ENCODE measurements around the gene C19orf12. TPM values are rescaled to one million over a fixed set of nuclear protein-coding genes. Genes with fewer than 3 reads are reported as not detected.
A peak's percentile ranks its signal among the peaks of the same experiment; 100 is the strongest.

C19orf12 gene
- total RNA-seq, 2 experiments from 2014 or later, result 30.9 to 32.3 TPM

GRCh38 chr19:29694669-29695627 lies 20.1 kb downstream of the C19orf12 start:
- DNase-seq, result peak; percentile 82
- H3K9me3 Mint-ChIP-seq, result peaks cover 4% of the 10 kb centered on the region
- H3K4me3 Mint-ChIP-seq, result no peak overlapping the region
- peaks cover 13% of the 10 kb centered on the region for H3K4me1 Mint-ChIP-seq
- peaks cover 5% of the 10 kb centered on the region for H3K36me3 Mint-ChIP-seq
- H3K27ac Mint-ChIP-seq, result peak overlapping the region; percentile 51
- no peaks in the 10 kb centered on the region for H3K27me3 Mint-ChIP-seq

- Mint-ChIP-seq H3K9me3 (peaks cover 8% of the 10 kb centered on the region), H3K4me1 (peaks cover 13% of the 10 kb centered on the region), H3K27ac (no peak overlapping the region), H3K27me3 (no peaks in the 10 kb centered on the region), H3K4me3 (no peak overlapping the region), H3K36me3 (peaks cover 9% of the 10 kb centered on the region)
- no peak for DNase-seq
These were observed 20.9 kb downstream of the C19orf12 start for GRCh38 chr19:29694161-29694560.

- Mint-ChIP-seq H3K4me1 (peaks cover 32% of the 10 kb centered on the region), H3K36me3 (peaks cover 9% of the 10 kb centered on the region), H3K27ac (peak overlapping the region; percentile 59)
These were observed 24.2 kb downstream of the C19orf12 start for GRCh38 chr19:29690842-29691241.

GRCh38 chr19:29687897-29688728 lies 26.9 kb downstream of the C19orf12 start:
- DNase-seq, result no peak
- H3K9me3 Mint-ChIP-seq, result peaks cover 4% of the 10 kb centered on the region
- peaks cover 28% of the 10 kb centered on the region for H3K4me1 Mint-ChIP-seq
- H3K36me3 Mint-ChIP-seq, result peaks cover 6% of the 10 kb centered on the region
- peak overlapping the region; percentile 23 for H3K27ac Mint-ChIP-seq
- H3K27me3 Mint-ChIP-seq, result no peaks in the 10 kb centered on the region
- no peak overlapping the region for H3K4me3 Mint-ChIP-seq

More at GRCh38 chr19:29690842-29691241, 24.2 kb downstream of the C19orf12 start:
- H3K27me3 Mint-ChIP-seq, result no peaks in the 10 kb centered on the region
- peaks cover 4% of the 10 kb centered on the region for H3K9me3 Mint-ChIP-seq
- H3K4me3 Mint-ChIP-seq, result no peak overlapping the region
- DNase-seq, result peak; percentile 49

GRCh38 chr19:29687244-29687896 lies 27.7 kb downstream of the C19orf12 start:
- DNase-seq, result peak; percentile 59
- H3K27me3 Mint-ChIP-seq, result no peaks in the 10 kb centered on the region
- no peak overlapping the region for H3K4me3 Mint-ChIP-seq
- H3K4me1 Mint-ChIP-seq, result peaks cover 32% of the 10 kb centered on the region
- H3K9me3 Mint-ChIP-seq, result peaks cover 4% of the 10 kb centered on the region
- H3K36me3 Mint-ChIP-seq, result peaks cover 6% of the 10 kb centered on the region
- peak overlapping the region; percentile 66 for H3K27ac Mint-ChIP-seq

DNA sequence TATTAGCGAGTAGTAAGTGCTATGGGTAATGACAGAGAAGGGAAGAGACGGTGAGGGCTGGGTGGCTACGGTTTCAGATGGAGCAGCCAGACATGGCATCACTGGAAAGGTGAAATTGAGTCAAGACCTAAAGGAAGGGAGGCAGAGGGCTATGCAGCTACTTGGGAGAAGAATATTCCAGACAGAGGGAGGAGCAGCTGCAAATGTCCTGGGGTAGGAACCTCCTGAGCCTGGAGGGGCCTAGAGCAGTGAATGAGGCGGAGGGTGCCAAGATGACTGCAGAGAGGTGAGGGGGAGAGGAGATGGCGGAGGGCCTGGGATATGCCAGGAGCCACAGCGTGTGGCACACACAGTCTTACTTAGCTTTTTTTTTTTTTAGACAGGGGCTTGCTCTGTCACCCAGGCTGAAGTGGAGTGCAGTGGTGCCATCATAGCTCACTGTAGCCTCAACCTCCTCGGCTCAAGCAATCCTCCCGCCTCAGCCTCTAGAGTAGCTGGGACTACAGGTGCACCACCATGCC lies 28.7 kb downstream of the C19orf12 start:
- H3K9me3 Mint-ChIP-seq, result peaks cover 4% of the 10 kb centered on the region
- H3K27me3 Mint-ChIP-seq, result no peaks in the 10 kb centered on the region
- peaks cover 33% of the 10 kb centered on the region for H3K4me1 Mint-ChIP-seq
- no peak for DNase-seq
- H3K36me3 Mint-ChIP-seq, result peaks cover 6% of the 10 kb centered on the region
- H3K4me3 Mint-ChIP-seq, result no peak overlapping the region
- no peak overlapping the region for H3K27ac Mint-ChIP-seq

GRCh38 chr19:29685326-29685725 lies 29.7 kb downstream of the C19orf12 start:
- peaks cover 6% of the 10 kb centered on the region for H3K36me3 Mint-ChIP-seq
- peaks cover 4% of the 10 kb centered on the region for H3K9me3 Mint-ChIP-seq
- peaks cover 40% of the 10 kb centered on the region for H3K4me1 Mint-ChIP-seq
- no peak overlapping the region for H3K4me3 Mint-ChIP-seq
- no peak for DNase-seq
- H3K27ac Mint-ChIP-seq, result no peak overlapping the region
- no peaks in the 10 kb centered on the region for H3K27me3 Mint-ChIP-seq

DNA sequence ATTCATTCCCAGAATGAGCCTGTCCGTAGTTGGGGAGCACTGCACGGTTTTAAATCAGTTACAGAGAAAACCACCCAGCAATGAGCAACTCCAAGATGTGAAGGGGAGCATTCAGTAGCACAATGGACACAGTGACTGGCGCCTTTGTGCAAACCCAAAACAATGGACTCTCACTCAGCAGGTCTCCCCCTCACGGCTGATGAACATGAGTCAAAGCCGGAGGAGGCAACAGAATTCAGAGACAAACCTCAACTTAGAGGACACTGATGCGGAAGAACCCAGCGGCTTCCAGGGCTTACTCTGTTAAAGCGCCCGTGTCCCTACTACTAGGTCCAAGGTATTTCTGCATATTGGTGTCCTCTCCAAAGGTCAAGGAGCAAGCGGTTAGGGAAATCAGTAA lies 32.1 kb downstream of the C19orf12 start:
- Mint-ChIP-seq H3K27me3 (no peaks in the 10 kb centered on the region), H3K9me3 (no peaks in the 10 kb centered on the region), H3K4me1 (peaks cover 41% of the 10 kb centered on the region), H3K36me3 (peaks cover under 1% of the 10 kb centered on the region), H3K4me3 (no peak overlapping the region), H3K27ac (no peak overlapping the region)
- DNase-seq, result no peak

GRCh38 chr19:29682236-29682895 lies 32.7 kb downstream of the C19orf12 start:
- H3K27ac Mint-ChIP-seq, result no peak overlapping the region
- H3K36me3 Mint-ChIP-seq, result no peaks in the 10 kb centered on the region
- peaks cover 35% of the 10 kb centered on the region for H3K4me1 Mint-ChIP-seq

GRCh38 chr19:29681422-29682235 lies 33.4 kb downstream of the C19orf12 start:
- no peak for DNase-seq
- no peak overlapping the region for H3K4me3 Mint-ChIP-seq
- peak overlapping the region; percentile 88 for H3K27ac Mint-ChIP-seq
- peaks cover 36% of the 10 kb centered on the region for H3K4me1 Mint-ChIP-seq
- H3K9me3 Mint-ChIP-seq, result no peaks in the 10 kb centered on the region
- H3K27me3 Mint-ChIP-seq, result no peaks in the 10 kb centered on the region
- peaks cover 2% of the 10 kb centered on the region for H3K36me3 Mint-ChIP-seq

More at GRCh38 chr19:29682236-29682895, 32.7 kb downstream of the C19orf12 start:
- Mint-ChIP-seq H3K4me3 (no peak overlapping the region), H3K9me3 (no peaks in the 10 kb centered on the region), H3K27me3 (no peaks in the 10 kb centered on the region)
- DNase-seq, result no peak

DNA sequence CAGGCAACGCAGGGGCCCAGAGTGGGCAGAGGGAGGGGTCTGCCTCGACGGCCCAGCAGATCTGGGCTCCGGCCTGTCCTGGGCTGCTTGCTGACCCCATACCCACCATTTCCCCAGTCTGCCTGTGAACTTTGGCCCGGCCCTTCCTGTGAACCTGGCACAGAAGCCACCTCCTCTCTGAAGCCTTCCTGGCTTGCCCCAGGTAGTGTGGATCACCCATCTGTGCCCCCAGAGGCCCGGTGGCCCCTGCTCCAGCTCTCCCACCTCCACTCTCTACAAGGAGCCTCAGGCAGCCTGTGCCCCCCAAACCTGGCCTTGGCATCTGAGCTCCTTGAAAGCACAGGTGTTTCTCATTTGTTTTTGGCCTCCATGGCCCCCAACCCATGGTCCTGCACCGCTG lies 34.1 kb downstream of the C19orf12 start:
- H3K27ac Mint-ChIP-seq, result peak overlapping the region; percentile 88
- H3K27me3 Mint-ChIP-seq, result no peaks in the 10 kb centered on the region
- DNase-seq, result no peak
- peaks cover 8% of the 10 kb centered on the region for H3K36me3 Mint-ChIP-seq
- H3K4me1 Mint-ChIP-seq, result peaks cover 42% of the 10 kb centered on the region
- peak overlapping the region; percentile 63 for H3K4me3 Mint-ChIP-seq
- no peaks in the 10 kb centered on the region for H3K9me3 Mint-ChIP-seq

GRCh38 chr19:29680447-29680846 lies 34.6 kb downstream of the C19orf12 start:
- H3K4me1 Mint-ChIP-seq, result peaks cover 47% of the 10 kb centered on the region
- H3K27ac Mint-ChIP-seq, result peak overlapping the region; percentile 88
- no peaks in the 10 kb centered on the region for H3K27me3 Mint-ChIP-seq
- peak overlapping the region; percentile 63 for H3K4me3 Mint-ChIP-seq
- peak; percentile 83 for DNase-seq
- H3K9me3 Mint-ChIP-seq, result no peaks in the 10 kb centered on the region
- peaks cover 8% of the 10 kb centered on the region for H3K36me3 Mint-ChIP-seq

GRCh38 chr19:29679598-29680210 lies 35.4 kb downstream of the C19orf12 start:
- peak overlapping the region; percentile 30 for H3K4me3 Mint-ChIP-seq
- H3K27ac Mint-ChIP-seq, result peak overlapping the region; percentile 85
- no peaks in the 10 kb centered on the region for H3K9me3 Mint-ChIP-seq
- H3K4me1 Mint-ChIP-seq, result peaks cover 53% of the 10 kb centered on the region
- no peaks in the 10 kb centered on the region for H3K27me3 Mint-ChIP-seq
- DNase-seq, result no peak
- H3K36me3 Mint-ChIP-seq, result peaks cover 8% of the 10 kb centered on the region
